GM12878 (cell line): ENCODE results near the gene ZNF213. TPM values are rescaled to one million over a fixed set of nuclear protein-coding genes. Genes with fewer than 3 reads are reported as not detected.

Source experiments
- ATF3 ChIP-seq: IDR thresholded peaks from 2 replicates; pipeline ENCODE4 v1.6.1; 2011; ENCODE audit warnings: low read depth, mild to moderate bottlenecking, low read length, moderate library complexity, borderline replicate concordance; ENCODE audit errors: extremely low read depth
- CBX5 ChIP-seq: sonication (generic); IDR thresholded peaks from 2 replicates; pipeline ENCODE4 v1.6.1; 2016; ENCODE audit warnings: low read depth, moderate library complexity, mild to moderate bottlenecking, inconsistent platforms
- CEBPZ ChIP-seq: fragments of 150-350 bp; IDR thresholded peaks from 2 replicates; pipeline ENCODE4 v1.6.1; 2016; ENCODE audit warnings: low read depth, low read length
- CREB1 ChIP-seq: IDR thresholded peaks from 2 replicates; pipeline ENCODE4 v1.6.1; 2012; ENCODE audit warnings: low read depth, mild to moderate bottlenecking, inconsistent platforms
- CREM ChIP-seq: IDR thresholded peaks from 2 replicates; pipeline ENCODE4 v1.6.1; 2014; ENCODE audit warnings: antibody characterized with exemption, low read depth
- CTCF ChIP-seq, 3 experiments: IDR thresholded peaks in 2 of 3; conservative IDR thresholded peaks in 1 of 3; 2 replicates each; pipeline ENCODE4 v1.5.1; 2011; ENCODE audit warnings: low read depth in 3 of 3, low read length in 3 of 3, mild to moderate bottlenecking in 3 of 3, control low read depth in 2 of 3, moderate library complexity in 2 of 3, inconsistent platforms in 1 of 3, mixed read lengths in 1 of 3; ENCODE audit not compliant: control insufficient read depth in 2 of 3, insufficient read depth in 1 of 3; ENCODE audit errors: extremely low read depth in 1 of 3
- DPF2 ChIP-seq: fragments of 450-650 bp; IDR thresholded peaks from 2 replicates; pipeline ENCODE4 v1.6.1; 2017; ENCODE audit warnings: mild to moderate bottlenecking
- ELK1 ChIP-seq: IDR thresholded peaks from 2 replicates; pipeline ENCODE4 v1.6.1; 2012; ENCODE audit warnings: low read depth, low read length, improper control_type of control experiment
- FOXK2 ChIP-seq: fragments of 450-650 bp; IDR thresholded peaks from 2 replicates; pipeline ENCODE4 v1.6.1; 2017; ENCODE audit warnings: mild to moderate bottlenecking, moderate library complexity
- FOXM1 ChIP-seq: IDR thresholded peaks from 2 replicates; pipeline ENCODE4 v1.6.1; 2012; ENCODE audit warnings: low read depth, mild to moderate bottlenecking, inconsistent platforms, low read length, moderate library complexity
- GABPA ChIP-seq: IDR thresholded peaks from 2 replicates; pipeline ENCODE4 v1.6.1; 2014; ENCODE audit warnings: antibody characterized with exemption, low read depth, mild to moderate bottlenecking, inconsistent platforms
- HDAC2 ChIP-seq: fragments of 200-600 bp; sonication (generic); IDR thresholded peaks from 2 replicates; pipeline ENCODE4 v1.6.1; 2017
- IKZF2 ChIP-seq, 2 experiments: fragments of 450-650 bp; IDR thresholded peaks; 2 replicates each; pipeline ENCODE4 v1.6.1; 2017; ENCODE audit warnings: mild to moderate bottlenecking in 2 of 2, moderate library complexity in 2 of 2
- IRF4 ChIP-seq: IDR thresholded peaks from 2 replicates; pipeline ENCODE4 v1.6.1; 2011; ENCODE audit warnings: low read depth, low read length
- MXI1 ChIP-seq: fragments of 150-350 bp; IDR thresholded peaks from 2 replicates; pipeline ENCODE4 v1.6.1; 2011; ENCODE audit warnings: low read depth, mild to moderate bottlenecking, inconsistent platforms, low read length, improper control_type of control experiment
- PRDM15 ChIP-seq: fragments of 450-650 bp; formaldehyde crosslinking; IDR thresholded peaks from 2 replicates; pipeline ENCODE4 v1.4.0; 2020; ENCODE audit warnings: mild to moderate bottlenecking, moderate library complexity
- RUNX3 ChIP-seq: IDR thresholded peaks from 2 replicates; pipeline ENCODE4 v1.6.1; 2012; ENCODE audit warnings: low read length, inconsistent platforms
- SP1 ChIP-seq: IDR thresholded peaks from one replicate; pipeline ENCODE4 v1.6.1; 2011; ENCODE audit warnings: low read depth, low read length
- YY1 ChIP-seq: IDR thresholded peaks from 2 replicates; pipeline ENCODE4 v1.6.1; 2011; ENCODE audit warnings: low read depth, mild to moderate bottlenecking, low read length
- ZZZ3 ChIP-seq: IDR thresholded peaks from 2 replicates; pipeline ENCODE4 v1.6.1; 2011; ENCODE audit warnings: low read depth; ENCODE audit not compliant: control insufficient read depth, insufficient read length
- polyA plus RNA-seq, 11 experiments: library from polyadenylated mRNA; depleted of rRNA in 4 of 11; unstranded in 6 of 11; stranded (reverse) in 5 of 11; fragments of >200 nt; fragmentation: Nextera tagmentation in 4 of 11; fragmentation: Illumina TruSeq in 1 of 11; extraction: Ambion mirVana in 4 of 11; extraction: Trizol in 1 of 11; gene quantifications; 1 replicate in 1 of 11; 2 replicates in 10 of 11; pipeline versions ENCODE4 v1.2.1 to v1.2.3, GENCODE V29; 2011 to 2016; ENCODE audit warnings: inconsistent platforms in 2 of 11, missing spikeins in 2 of 11, low read depth in 1 of 11
- total RNA-seq, 4 experiments: library from RNA; depleted of rRNA in 3 of 4; stranded (reverse); fragments of >200 nt in 3 of 4; fragmentation: Illumina TruSeq in 1 of 4; extraction: Trizol in 1 of 4; gene quantifications; 2 replicates each; pipeline versions ENCODE4 v1.2.1 to v1.2.3, GENCODE V29; 2013 to 2021

The ZNF213 gene
- total and polyA plus RNA-seq, 10 of the 15 experiments (the other 5 are each of a cell fraction or from before 2014, with no cell fraction given), result 0.53 to 9.4 (median 1.1) TPM

GRCh38 chr16:3150346-3151218 lies 15.8 kb downstream of the ZNF213 start (continued):
- TF ChIP-seq YY1, result peak; percentile 56
- TF ChIP-seq HDAC2, result no peak
- TF ChIP-seq CTCF (IDR thresholded peaks at IDR 0.05 in 2 of 3, conservative IDR thresholded peaks at IDR 0.05 in 1 of 3; ENCODE audit: control insufficient read depth in 2 of 3, extremely low read depth in 1 of 3, insufficient read depth in 1 of 3, low read depth in 3 of 3, low read length in 3 of 3), result no peak
- no peak for TF ChIP-seq ELK1
- TF ChIP-seq CBX5, result no peak
- peak; percentile 41 for TF ChIP-seq DPF2
- no peak; the same call in 1 of the 2 replicates for TF ChIP-seq CREB1
- TF ChIP-seq PRDM15 (CRISPR knock-in tag), result no peak
- no peak for TF ChIP-seq CEBPZ
- TF ChIP-seq FOXM1, result no peak
- TF ChIP-seq ATF3, result no peak
- TF ChIP-seq MXI1, result 0 out of 2 replicates have a peak, but pooled peaks have one; percentile 11
- peak; percentile 15 for TF ChIP-seq CREM
- TF ChIP-seq RUNX3, result peak; percentile 81
- no peak for TF ChIP-seq SP1
- no peak; the same call in none of the 2 replicates for TF ChIP-seq GABPA
- peak; percentile 51 to 72; a peak in 3 of 4 replicates for TF ChIP-seq IKZF2 (IDR thresholded peaks at IDR 0.05)
- TF ChIP-seq FOXK2, result no peak
- 0 out of 2 replicates have a peak, but pooled peaks have one; percentile 59 for TF ChIP-seq IRF4
- no peak for TF ChIP-seq ZZZ3
